NCI-H2171 (cell line): Measurements from ENCODE around the gene SLC25A11.

Experiments used
- DNase-seq: peaks from one replicate; lab custom pipeline; 2025; lab: John Stamatoyannopoulos, UW

Gene SLC25A11

DNA sequence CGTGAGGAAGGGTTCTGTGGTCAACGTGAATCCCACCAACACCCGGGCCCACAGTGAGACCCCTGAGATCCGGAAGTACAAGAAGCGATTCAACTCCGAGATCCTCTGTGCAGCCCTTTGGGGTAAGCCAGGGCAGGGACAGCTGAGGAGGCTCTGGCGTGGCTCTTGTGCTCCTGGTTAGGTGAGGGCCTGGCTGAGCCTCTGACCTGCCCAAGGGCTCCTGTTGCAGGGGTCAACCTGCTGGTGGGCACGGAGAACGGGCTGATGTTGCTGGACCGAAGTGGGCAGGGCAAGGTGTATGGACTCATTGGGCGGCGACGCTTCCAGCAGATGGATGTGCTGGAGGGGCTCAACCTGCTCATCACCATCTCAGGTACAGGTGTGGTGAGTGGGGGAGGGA, 44.7 kb downstream of the SLC25A11 start:
- no peak for DNase-seq

DNA sequence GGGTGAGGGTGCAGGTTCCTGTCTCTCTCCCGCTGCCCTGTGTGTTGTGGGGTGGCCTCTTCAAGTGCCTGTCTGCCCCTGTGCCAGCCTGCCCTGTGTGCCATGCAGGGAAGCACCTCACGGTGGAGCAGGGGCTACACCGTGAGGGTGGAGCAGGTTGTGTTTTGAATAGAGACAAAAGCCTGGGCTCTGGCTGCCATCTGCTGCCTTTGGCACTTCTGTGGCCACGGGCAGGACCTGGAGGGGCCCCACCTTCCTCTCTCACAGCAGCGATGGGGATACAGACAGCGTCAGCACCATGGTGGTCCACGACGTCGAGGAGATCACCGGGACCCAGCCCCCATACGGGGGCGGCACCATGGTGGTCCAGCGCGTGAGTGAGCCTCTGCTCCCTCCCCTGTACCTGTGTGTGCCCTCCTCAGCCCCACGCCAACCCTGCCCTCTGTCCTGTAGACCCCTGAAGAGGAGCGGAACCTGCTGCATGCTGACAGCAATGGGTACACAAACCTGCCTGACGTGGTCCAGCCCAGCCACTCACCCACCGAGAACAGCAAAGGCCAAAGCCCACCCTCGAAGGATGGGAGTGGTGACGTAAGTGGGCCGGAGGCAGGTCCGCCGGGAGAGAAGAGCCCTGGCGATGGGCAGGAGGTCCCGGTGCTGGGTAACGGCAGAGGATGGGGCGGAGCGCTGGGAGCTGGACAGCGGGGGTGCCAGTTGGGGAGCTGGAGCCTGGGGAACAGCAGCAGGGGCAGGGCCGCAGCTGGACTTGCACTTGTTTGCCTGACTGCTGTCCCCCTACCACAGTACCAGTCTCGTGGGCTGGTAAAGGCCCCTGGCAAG, 45.9 kb downstream of the SLC25A11 start:
- no peak for DNase-seq

- DNase-seq, result no peak
Observed at GRCh38 chr17:4893272-4893671, 46.6 kb downstream of the SLC25A11 start.

- DNase-seq, result no peak
Observed at GRCh38 chr17:4892499-4893221, 47.2 kb downstream of the SLC25A11 start.

DNA sequence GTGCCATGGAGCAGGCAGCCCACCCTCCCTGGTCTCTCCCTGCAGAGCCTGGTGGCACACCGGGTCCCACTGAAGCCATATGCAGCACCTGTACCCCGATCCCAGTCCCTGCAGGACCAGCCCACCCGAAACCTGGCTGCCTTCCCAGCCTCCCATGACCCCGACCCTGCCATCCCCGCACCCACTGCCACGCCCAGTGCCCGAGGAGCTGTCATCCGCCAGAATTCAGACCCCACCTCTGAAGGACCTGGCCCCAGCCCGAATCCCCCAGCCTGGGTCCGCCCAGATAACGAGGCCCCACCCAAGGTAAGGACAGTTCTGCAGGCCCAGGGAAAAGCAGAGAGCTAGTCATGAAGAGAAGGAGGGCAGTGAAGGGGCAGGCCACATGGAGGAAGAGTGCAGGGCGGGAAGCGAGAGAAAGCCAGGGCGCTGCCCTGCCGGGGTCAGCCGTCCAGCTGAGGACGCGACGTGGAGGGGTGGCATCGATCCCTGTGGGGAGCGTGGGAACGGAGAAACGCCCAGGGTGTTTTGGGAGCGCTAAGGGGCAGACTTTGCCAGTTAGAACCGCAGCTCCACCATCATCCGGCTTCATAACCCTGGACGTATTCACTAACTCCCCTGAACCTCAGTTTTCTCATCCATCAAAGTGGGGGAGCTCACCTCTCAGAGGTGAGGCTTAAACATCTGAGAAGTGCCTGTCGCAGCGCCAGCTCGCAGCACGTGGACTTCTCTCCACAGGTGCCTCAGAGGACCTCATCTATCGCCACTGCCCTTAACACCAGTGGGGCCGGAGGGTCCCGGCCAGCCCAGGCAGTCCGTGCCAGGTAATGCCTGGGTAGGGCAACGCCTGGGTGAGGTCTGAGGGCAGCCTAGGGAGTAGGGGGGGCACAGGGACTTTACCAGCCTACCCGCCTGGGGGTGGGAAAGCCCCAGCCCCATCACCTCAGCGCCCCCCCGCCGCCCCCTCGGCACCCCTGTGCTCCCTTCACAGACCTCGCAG, 48.1 kb downstream of the SLC25A11 start:
- no peak for DNase-seq

DNA sequence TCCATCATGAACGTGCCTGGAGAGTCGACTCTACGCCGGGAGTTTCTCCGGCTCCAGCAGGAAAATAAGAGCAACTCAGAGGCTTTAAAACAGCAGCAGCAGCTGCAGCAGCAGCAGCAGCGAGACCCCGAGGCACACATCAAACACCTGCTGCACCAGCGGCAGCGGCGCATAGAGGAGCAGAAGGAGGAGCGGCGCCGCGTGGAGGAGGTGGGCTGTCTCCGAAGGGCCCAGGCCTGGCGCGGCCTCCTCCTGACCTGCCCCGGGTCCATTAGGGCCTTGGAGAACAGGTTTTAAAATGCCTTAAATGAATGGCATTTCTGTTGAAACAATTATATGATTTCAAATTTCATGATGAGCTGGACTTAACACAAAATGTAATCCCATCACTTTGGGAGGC, 52.3 kb downstream of the SLC25A11 start:
- DNase-seq, result no peak
